Duodenal mucosa (tissue), 2 donors: ENCODE measurements around the gene ARHGEF4.

ENCODE experiments used
- H3K27ac ChIP-seq: one replicate; pipeline ENCODE4 v1.7.0; 2013; ENCODE audit warnings: low read depth, low read length
- H3K27me3 ChIP-seq, 2 donors: one replicate each; pipeline ENCODE4 v1.7.0; 2013; ENCODE audit warnings: low read length in 2 of 2, control low read depth in 1 of 2; ENCODE audit not compliant: insufficient read depth in 2 of 2, control insufficient read depth in 1 of 2
- H3K36me3 ChIP-seq, 2 donors: one replicate each; pipeline ENCODE4 v1.7.0; 2013; ENCODE audit warnings: low read length in 2 of 2, control low read depth in 1 of 2; ENCODE audit not compliant: insufficient read depth in 2 of 2, control insufficient read depth in 1 of 2
- H3K4me1 ChIP-seq, 2 donors: one replicate each; pipeline ENCODE4 v1.7.0; 2013; ENCODE audit warnings: low read length in 2 of 2, control low read depth in 1 of 2; ENCODE audit not compliant: insufficient read depth in 2 of 2, control insufficient read depth in 1 of 2
- H3K4me3 ChIP-seq, 2 donors: one replicate each; pipeline ENCODE4 v1.7.0; 2013; ENCODE audit warnings: low read length in 2 of 2, low read depth in 1 of 2
- H3K9ac ChIP-seq, 2 donors: one replicate each; pipeline ENCODE4 v1.7.0; 2013; ENCODE audit warnings: low read length in 2 of 2, low read depth in 1 of 2
- H3K9me3 ChIP-seq, 2 donors: one replicate each; pipeline ENCODE4 v1.7.0; 2013; ENCODE audit warnings: low read length in 2 of 2, control low read depth in 1 of 2; ENCODE audit not compliant: control insufficient read depth in 1 of 2

ARHGEF4 gene

GRCh38 chr2:131040661-131041401 lies 204.1 kb downstream of the ARHGEF4 start:
- Histone ChIP-seq H3K27ac (no peak overlapping the region), H3K36me3 (no peaks in the 10 kb centered on the region), H3K9ac (no peak overlapping the region), H3K9me3 (no peaks in the 10 kb centered on the region), H3K4me3 (no peak overlapping the region), H3K4me1 (no peaks in the 10 kb centered on the region), H3K27me3 (peaks cover 21 to 40% of the 10 kb centered on the region in 2 donors)

DNA sequence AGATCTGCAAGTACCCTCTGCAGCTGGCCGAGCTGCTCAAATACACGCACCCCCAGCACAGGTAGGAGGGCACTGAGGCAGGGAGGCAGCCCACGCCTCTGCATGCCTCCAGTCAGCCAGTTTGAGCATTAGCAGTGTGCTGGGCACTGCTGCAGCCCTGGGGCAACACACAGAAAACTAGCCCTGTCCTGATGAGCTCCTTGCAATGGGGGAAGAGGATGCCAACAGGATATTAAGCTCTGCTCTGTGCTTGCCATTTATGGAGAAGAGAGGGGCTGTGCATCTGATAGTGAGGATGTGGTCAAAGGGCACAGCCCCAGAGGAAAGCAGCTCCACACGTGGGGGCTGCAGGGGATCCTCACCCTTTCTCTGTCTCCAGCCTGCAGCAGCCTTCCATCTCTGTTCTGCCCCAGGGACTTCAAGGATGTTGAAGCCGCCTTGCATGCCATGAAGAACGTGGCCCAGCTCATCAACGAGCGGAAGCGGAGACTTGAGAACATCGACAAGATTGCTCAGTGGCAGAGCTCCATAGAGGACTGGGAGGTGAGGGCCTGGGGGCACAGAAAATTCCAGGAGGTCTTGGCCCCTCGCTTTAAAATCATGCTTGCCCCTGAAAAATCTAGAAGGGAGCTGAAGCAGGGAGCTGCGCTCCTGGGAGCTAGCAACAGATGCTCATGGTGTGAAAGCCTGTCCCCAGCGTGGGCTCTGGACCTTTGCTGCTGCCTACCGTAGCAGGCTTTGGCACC lies 204.9 kb downstream of the ARHGEF4 start:
- H3K27me3 ChIP-seq: peaks cover 14 to 33% of the 10 kb centered on the region in 2 donors
- no peaks in the 10 kb centered on the region for H3K4me1 ChIP-seq
- no peak overlapping the region for H3K9ac ChIP-seq
- H3K27ac ChIP-seq: no peak overlapping the region
- no peak overlapping the region for H3K4me3 ChIP-seq
- peaks cover 0 to 4% of the 10 kb centered on the region in 2 donors for H3K36me3 ChIP-seq
- H3K9me3 ChIP-seq: no peaks in the 10 kb centered on the region

DNA sequence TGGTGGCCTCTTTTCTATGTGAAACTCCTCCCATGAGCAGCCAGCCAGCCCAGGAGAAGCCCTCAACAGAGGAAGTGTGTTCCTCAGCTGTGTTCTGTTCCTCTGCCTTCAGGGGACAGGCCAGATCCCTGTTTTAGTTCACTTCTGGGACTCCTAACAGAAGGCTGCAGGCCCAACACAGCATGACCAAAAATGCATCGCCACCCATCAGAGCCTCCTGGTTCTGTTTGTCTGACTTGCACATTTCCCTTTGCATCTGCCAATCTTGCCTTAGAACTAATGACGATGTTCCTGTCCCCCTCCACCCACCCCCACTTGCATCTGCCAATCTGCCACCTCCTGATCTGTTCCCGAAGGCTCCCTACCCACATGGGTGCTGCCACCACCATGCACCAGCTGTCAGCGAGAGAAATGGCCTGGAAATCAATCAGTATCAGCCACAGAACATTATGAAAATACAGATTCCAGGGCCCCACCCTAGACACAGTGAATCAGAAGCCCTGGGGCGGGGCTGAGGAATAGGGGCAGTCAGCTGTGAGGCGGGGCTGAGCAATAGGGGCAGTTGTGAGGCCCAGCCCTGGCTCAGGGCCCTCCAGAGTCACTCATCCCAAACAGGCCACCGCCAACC lies 205.5 kb downstream of the ARHGEF4 start:
- Histone ChIP-seq H3K36me3 (peaks cover 0 to 11% of the 10 kb centered on the region in 2 donors), H3K27me3 (peaks cover 8 to 26% of the 10 kb centered on the region in 2 donors), H3K27ac (no peak overlapping the region), H3K4me3 (no peak overlapping the region), H3K4me1 (no peaks in the 10 kb centered on the region), H3K9me3 (no peaks in the 10 kb centered on the region), H3K9ac (no peak overlapping the region)

GRCh38 chr2:131043199-131044074 lies 206.7 kb downstream of the ARHGEF4 start:
- Histone ChIP-seq H3K27me3 (peaks cover 4 to 22% of the 10 kb centered on the region in 2 donors), H3K9ac (no peak overlapping the region), H3K36me3 (peaks cover 0 to 22% of the 10 kb centered on the region in 2 donors), H3K9me3 (no peaks in the 10 kb centered on the region), H3K4me1 (no peaks in the 10 kb centered on the region), H3K4me3 (no peak overlapping the region), H3K27ac (no peak overlapping the region)

GRCh38 chr2:131044075-131044756 lies 207.5 kb downstream of the ARHGEF4 start:
- Histone ChIP-seq H3K9me3 (no peaks in the 10 kb centered on the region), H3K9ac (no peak overlapping the region), H3K36me3 (peaks cover 7 to 30% of the 10 kb centered on the region in 2 donors), H3K27ac (no peak overlapping the region), H3K27me3 (peaks cover 2 to 17% of the 10 kb centered on the region in 2 donors), H3K4me1 (no peaks in the 10 kb centered on the region), H3K4me3 (no peak overlapping the region)

GRCh38 chr2:131044757-131045150 lies 208.0 kb downstream of the ARHGEF4 start:
- H3K4me1 ChIP-seq: no peaks in the 10 kb centered on the region
- H3K27ac ChIP-seq: no peak overlapping the region
- peaks cover 0 to 16% of the 10 kb centered on the region in 2 donors for H3K27me3 ChIP-seq
- H3K4me3 ChIP-seq: no peak overlapping the region
- H3K9me3 ChIP-seq: no peaks in the 10 kb centered on the region
- no peak overlapping the region for H3K9ac ChIP-seq
- H3K36me3 ChIP-seq: peaks cover 12 to 35% of the 10 kb centered on the region in 2 donors

- no peak overlapping the region for H3K27ac ChIP-seq
Measured at GRCh38 chr2:131045286-131046027, 208.7 kb downstream of the ARHGEF4 start.

DNA sequence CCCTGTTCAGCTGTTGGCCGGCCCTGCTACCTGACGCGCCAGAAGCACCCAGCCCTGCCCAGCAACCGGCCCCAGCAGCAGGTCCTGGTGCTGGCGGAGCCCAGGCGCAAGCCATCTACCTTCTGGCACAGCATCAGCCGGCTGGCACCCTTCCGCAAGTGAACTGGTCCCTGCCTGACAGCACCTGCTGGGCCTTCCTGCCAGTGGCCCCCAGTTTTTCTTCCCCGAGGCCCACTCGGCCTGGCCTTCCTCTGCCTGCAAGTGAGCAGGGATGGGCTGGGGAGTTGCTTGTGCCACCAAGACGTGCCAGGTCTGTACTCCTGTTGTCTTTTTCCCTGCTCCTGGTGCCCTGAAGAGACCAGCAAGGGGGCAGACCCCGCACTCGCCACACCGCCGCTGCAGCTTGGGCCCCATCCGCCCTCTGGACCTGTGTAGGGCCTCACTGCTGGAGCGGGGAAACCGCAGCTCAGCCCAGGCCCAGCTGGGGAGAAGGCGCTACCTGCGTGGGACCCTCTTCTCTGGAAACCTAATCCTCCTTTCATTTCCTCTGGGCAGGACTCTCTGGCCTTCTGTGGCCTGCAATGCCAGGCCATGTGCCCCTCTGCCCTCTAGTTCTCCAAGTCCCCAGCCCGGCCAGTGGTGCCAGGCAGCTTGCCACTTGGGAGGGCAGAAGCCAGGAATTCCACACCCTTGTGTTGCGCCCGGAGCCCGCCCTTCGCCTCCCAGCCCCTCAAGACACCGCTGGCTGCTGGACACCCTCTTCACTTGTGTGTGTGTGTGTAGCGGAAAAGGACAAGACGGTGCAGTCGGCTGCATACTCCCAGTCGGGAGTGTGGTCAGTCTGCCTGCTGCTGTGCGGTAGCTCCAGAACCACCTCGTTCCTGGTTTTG lies 209.6 kb downstream of the ARHGEF4 start:
- H3K4me1 ChIP-seq: no peaks in the 10 kb centered on the region
- H3K9me3 ChIP-seq: no peaks in the 10 kb centered on the region
- H3K4me3 ChIP-seq: no peak overlapping the region
- peaks cover 18 to 50% of the 10 kb centered on the region in 2 donors for H3K36me3 ChIP-seq
- H3K27me3 ChIP-seq: peaks cover 0 to 1% of the 10 kb centered on the region in 2 donors
- H3K27ac ChIP-seq: no peak overlapping the region
- no peak overlapping the region for H3K9ac ChIP-seq

More at GRCh38 chr2:131045286-131046027, 208.7 kb downstream of the ARHGEF4 start:
- peaks cover 0 to 10% of the 10 kb centered on the region in 2 donors for H3K27me3 ChIP-seq
- no peak overlapping the region for H3K4me3 ChIP-seq
- H3K4me1 ChIP-seq: no peaks in the 10 kb centered on the region
- no peaks in the 10 kb centered on the region for H3K9me3 ChIP-seq
- H3K9ac ChIP-seq: no peak overlapping the region
- H3K36me3 ChIP-seq: peaks cover 18 to 42% of the 10 kb centered on the region in 2 donors
